HG03066 (cell line): ENCODE results near the gene CBX2.
"Not testable (repeated sequence)": the region's sequence is repeated elsewhere in the genome, so short reads cannot be mapped to it uniquely, and the experiment has no call there.

ENCODE experiments used
- ATAC-seq: cut with Tn5 transposase; IDR thresholded peaks from one replicate; pipeline ENCODE4 v1.9.1; 2021; ENCODE audit warnings: low read depth; ENCODE audit not compliant: unreplicated experiment

Gene CBX2

DNA sequence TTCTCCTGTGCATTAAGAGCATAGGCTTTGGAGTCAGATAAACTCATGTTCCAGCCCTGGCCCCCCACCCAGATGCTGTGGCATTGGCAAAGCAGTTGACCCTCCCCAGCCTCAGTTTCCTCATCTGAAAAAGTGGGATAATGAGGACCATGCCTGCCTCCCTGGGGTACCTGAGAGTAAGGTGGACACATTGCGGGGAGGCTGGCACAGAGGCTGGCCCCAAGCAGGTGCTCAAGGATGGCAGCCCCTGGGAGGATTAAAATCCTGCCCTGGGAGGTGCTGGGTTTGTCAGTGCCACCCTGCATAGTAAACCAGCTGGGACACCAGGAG, 35.4 kb upstream of the CBX2 start:
- ATAC-seq = no peak

DNA sequence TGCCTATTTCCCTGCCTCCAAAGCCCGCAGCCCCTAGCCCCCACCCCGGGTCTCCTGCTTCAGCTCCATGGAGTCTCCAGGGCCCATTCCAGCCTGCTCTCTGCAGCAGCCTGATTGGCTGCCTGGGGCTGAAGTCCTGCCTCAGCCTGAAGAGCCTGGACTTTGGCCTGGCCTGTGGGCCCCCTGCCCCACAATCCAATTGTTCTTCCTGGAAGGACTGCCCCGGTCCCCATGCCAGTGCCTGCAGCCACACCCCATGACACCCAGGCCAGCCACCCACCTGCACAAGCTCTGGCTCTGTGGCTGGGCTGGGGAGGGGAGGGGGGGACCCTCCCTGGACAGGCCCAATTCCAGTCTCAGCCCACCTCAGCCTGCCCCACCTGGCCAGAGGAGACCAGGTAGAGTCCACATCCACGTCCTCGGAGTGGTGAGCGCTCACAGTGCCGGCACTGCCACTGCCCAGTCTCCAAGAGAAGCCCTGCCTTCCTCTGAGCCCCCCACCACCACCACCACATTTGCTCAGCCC, 34.9 kb upstream of the CBX2 start:
- no peak for ATAC-seq

DNA sequence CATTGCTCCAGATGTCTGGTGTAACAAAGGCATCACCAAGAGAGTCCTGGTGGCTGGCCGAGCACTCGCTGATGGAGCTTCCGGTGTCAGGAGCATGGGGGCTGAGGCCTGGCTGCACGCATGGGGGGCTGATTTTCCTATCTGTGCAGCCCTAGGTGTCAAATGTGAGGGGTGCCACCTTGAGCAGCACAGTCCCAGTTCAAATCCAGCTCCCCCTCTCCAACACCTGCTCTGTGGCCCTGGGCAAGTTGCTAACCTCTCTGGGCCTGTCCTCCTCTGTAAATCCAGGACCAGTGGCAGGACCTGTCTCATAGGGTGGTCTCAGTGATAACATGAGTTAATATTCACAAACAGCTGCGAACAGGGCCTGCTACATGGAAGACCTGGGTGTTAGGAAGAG, 34.3 kb upstream of the CBX2 start:
- ATAC-seq = no peak

DNA sequence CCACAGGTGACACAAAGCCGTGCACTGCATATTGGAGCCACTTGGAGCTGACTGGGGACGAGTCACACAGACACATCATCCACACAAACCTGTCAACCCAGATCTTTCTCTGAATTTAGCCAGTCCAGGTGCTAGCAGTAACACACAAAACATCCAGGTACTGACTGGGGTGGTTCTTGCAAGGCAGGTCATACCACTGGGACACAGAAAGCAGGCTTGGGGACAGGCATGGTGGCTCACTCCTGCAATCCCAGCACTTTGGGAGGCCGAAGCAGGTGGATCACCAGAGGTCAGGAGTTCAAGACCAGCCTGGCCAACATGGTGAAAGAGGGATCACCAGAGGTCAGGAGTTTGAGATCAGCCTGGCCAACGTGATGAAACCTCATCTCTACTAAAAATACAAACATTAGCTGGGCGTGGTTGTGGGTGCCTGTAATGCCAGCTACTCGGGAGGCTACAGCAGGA, 32.3 kb upstream of the CBX2 start:
- ATAC-seq = no peak

DNA sequence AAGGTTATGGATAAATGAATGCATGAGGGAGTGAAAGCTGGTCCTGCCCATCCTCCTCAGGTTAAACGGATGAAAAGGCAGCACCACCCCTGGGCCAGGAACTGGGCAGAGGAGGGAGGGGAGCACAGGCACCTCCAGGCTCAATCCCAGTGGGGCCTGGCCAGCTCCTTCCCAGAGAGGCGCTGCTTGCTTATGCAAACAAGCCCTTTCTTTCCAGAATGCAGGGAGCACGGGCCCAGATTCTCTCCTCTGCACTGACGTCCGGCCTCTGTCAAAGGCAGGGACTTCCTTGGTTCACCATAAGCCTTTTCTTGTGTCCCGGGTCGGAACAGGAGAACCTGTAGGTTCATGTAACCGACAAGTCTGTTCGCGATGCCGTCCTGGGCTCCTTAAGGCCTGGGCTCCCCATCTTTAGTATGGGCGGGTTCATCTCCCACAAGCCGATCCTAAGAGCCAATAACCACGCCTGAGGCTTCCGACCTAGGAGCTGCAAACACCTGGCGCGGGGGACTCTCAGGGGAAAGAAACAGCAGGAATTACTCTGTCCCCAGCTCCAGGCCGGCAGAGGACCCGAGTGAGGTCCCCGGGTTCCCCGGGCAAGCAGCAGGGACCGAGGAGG, 30.9 kb upstream of the CBX2 start:
- no peak for ATAC-seq

DNA sequence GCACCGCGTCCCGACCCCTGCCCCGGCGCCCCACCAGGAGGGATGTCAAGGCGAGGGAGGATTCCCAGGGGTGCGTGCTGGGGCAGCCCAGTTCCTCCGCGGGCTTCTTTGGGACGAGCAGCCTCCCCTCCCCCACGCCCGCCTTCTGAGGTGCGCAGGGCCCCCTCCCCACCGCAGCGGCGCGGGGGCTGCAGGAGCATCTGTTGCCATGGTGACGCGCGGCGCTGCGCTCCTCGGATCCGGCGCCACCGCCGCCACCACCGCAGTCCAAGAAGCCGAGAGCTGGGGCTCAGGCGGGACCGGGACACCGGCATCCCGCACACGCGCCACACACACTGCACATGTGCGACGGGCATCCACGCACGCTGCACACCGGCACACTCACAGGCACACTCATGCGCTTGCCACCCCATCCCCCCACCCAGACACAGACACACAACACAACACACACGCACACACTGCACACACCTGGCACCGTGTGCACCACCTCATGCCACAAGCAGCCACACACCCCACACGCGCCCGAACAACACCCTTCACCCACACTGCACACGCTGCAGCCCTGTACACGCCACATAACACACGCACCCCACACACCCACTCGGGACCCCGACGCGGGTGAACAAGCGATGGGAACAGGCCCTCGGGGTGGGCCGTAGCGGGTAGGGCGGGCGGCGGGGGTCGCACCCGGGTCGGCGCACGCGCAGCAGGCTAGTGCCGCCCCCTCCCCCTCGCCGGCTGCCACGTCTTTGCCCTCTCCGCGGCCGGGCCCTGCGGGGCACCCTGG, 30.2 kb upstream of the CBX2 start:
- no peak for ATAC-seq

DNA sequence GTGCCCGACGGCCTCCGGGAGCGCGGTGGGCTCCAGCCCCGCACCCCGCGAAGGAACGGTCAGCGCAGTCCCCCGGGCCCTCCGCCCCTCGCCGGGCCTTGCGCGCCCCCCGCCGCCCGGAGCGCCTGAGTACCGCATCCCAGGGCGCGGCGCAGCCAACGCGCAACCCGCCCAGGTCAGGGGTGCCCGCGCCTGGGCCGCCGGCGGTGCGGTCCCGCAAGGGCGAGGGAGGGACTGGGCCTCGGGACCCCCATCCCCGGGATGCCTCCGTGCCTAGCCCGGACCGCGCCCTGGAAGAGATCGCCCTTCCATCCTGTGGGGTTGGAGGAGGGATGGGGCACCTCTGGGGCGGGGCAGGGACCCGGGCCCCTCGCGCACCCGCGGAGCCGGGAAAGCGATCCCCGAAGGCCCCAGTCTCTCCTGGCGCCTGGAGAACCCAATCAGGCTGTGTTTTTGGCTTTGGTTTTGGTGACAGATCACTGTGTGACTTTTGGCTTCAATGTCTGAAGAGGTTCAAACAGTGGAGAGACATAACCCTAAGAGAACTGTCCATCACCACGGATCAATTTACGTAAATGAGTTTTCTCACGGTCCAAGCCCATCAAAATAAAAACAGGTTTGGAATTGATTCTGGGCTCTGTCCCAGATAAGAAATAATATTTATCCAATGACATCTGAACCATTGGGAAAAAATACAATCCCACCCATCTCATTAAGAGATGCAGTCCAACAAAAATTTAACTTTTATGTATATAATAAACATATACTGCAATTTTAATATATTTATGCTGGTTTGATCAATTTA, 29.5 kb upstream of the CBX2 start:
- no peak for ATAC-seq

DNA sequence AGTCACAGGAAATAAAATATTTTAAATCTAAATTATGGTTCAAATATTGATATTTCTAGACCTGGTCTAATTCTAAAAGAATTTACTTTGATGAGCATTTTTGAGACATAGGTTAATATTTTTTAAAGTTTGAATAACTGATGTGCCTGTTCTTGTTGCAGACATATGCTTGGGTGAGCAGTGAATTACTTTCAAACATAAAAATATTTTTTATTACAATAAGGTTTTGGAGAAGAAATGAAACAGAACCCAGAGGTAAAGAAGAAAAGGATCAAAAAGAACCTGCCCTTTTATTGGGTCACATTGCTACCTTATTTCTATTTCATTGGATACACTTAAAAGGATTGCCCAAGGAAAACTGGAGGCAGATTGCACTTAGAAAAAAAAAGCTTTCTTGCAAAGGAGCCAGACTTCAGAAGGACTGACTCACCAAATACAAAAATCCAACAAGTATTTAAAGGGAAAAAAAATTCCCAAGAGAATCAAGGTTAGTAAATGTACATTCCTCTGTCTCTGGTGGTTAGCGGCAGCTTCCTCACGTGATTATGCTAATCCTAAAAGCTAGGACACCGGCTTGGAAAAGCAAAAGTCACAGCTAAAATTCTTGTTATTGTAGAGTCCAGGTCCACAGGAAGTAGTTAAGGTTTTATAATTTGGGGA, 28.7 kb upstream of the CBX2 start:
- no peak for ATAC-seq

DNA sequence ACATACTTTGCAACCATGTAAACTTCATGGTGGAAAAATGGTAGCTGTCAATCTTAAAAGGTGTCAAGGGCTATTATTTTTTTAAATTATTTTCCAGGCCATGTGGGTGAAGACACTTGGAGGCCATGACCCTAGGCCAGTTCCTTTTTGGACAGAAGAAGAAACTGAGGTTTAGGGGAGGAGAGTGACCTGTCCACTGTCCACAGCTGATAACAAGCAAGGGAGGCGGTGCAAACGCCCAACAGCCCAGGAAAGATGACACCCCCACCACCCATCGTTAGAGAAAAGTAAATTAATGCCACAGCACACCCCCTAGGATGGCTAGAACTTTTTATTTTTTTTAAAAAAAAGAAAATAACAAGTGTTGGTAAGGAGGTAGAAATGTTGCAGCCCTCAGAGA, 28.0 kb upstream of the CBX2 start:
- ATAC-seq = no peak

DNA sequence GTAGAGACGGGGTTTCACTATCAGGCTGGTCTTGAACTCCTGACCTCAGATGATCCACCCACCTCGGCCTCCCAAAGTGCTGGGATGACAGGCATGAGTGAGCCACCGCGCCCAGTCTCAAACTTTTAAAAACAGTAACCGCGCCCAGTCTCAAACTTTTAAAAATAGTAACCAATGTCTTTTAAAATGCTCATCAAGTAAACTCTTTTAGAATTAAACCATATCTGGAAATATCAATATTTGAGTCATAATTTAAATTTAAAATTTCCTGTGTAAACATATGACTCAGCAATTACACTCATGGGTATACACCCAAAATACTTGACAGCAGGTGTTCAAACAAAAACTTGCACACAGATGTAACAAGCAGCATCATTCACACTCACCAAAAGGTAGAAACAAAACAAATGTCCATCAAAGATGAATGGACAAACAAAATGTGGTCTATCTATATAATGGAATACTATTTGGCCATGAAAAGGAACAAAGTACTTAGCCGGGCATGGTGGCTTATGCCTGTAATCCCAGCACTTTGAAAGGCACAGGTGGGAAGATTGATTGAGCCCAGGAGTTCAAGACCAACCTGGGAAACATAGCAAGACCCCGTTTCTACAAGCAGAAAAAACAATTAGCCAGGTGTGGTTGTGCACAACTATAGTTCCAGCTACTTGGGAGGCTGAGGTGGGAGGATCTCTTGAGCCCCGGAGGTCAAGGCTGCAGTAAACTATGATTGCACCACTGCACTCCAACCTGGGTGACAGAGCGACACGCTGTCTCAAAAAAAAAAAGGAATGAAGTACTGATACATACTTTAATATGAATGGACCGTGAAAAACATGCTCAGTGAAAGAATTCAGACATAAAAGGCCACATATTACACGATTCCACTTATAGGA, 27.1 kb upstream of the CBX2 start:
- ATAC-seq = no peak

DNA sequence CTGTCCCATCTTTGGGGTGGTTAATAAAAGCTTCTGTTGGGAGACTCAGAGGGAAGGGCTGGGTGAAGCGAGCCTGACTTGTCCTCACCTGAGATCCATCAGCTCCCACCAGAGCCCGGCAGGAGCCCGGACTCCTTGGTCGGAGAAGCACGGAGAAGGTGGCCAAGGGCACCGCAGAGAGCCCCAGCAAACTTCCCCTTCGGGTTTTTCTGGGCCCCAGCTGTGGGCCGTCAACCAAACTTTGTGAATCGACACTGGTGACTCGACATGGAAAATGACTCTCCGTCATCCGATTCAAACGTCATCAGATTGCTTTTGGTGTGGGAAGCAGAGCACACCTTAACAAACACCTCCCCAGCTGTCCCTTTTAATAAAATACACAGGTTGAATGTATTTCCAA, 25.8 kb upstream of the CBX2 start:
- no peak for ATAC-seq

DNA sequence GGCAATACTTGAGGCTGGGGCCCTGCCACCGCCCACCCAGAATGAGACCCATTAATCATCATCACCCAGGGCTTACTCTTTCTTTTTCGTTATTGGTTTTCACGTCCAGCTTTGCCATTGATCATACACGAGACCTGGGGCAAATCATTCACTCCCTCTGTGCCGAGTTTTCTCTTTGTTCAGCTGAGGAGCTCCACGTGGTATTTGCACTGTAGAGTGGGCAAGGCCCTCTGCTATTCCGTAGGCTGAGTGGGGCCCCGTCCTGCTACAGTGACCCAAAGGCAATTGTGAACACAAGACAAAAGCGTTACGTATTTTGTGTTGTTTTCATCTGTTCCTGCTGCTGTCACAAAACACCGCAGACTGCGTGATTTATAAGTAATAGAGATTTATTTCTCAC, 23.6 kb upstream of the CBX2 start:
- ATAC-seq = no peak

DNA sequence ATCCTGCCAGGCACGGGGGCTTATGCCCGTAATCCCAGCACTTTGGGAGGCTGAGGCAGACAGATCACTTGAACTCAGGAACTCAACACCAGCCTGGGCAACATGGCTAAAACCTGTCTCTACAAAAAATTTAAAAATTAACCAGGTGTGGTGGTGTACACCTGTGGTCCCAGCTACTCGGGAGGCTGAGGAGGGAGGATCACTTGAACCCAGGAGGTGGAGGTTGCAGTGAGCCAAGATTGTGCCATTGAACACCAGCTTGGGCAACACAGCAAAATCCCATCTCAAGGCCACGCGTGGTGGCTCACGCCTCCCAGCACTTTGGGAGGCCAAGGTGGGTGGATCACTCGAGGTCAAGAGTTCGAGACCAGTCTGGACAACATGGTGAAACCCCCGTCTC, 23.0 kb upstream of the CBX2 start:
- ATAC-seq = not testable (repeated sequence)

DNA sequence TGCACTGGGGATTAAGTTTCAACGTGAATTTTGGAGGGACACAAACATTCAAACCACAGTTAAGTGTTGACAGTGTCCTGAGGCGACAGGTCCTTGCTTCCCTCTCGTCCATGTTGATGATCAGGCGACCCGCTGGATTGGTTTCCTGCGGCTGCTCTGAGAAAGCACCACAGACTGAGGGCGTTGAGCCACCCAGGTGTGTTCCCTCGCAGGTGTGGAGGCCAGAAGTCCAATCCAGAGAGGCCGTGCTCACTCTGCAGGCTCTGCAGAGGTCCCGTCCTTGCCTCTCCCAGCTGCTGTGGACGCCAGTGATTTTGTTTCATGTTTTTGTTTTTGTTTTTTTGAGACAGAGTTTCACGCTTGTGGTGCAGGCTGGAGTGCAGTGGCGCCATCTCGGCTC, 22.4 kb upstream of the CBX2 start:
- ATAC-seq = no peak

DNA sequence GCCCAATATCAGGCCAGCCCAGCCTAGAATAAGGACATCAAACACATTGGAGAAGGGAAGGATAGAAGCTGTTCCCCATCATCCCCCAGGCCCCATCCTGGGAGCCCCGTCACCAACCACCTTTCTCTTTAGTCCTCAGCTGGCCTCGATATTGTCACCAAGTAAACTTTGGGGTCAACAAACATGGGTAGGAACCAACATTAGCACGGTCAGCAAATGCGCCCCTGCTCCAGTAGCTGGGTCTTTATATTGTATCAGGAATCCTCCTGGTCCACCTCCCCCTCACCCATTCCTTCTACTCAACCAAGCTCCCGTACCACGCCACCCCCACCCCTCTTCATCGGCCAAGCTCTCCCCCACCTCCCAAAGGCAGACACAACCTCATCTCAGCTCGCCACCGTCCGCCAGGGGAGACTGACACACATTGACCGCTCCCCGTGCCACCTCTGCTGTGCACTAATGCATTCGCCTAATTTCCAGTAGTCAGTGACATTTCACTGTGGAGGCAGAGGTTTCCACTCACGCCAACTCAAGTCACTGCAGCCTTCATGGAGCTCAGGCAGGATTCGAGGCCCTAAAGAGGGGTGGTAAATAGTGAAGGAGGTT, 20.7 kb upstream of the CBX2 start:
- no peak for ATAC-seq

DNA sequence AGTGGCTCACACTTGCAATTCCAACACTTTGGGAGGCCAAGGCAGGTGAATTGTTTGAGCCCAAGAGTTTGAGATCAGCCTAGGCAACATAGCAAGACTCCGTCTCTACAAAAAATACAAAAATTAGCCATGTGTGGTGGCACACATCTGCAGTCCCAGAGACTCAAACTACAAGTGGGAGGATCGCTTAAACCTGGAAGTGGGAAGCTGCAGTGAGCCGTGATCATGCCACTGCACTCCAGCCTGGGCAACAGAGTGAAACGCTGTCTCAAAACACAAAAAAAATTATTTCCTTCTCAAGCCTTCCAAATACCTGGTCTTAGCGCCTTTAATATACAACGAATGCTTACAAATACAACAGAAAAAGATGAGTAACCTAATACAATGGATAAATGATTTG, 19.7 kb upstream of the CBX2 start:
- ATAC-seq = no peak

DNA sequence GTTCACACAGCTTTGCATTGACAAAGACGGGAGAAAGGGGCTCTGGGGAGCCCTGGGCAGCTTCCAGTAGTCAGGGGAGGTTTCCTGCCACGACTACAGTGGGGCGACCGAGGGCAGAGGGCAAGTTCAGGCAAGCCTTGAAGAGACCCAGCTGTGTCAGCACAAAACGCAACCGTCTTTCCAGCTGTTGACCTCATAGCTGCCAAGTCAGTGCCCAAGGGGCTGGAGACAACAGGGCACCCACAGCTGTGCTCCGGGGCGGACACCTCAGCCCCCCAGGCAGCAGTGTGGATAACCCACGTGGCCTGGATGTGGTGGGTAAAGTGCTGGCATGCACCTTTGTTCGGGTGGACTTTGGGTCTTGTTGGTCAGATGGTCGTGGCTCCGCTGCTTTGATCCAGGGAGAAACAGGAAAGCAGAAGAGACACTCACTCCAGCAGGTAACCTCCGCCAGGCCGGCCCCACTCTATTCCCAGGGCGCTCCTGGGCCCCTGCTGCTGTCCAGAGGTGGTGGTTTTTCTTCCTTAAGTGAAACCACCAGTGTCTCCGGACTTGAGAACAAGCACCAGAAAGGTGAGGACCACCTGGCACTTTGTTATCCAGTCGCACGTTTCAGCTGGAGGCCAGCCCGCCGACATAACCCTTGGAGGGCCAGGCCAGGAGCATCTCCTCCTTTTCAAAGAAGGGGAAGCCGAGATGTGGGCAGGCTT, 17.6 kb upstream of the CBX2 start:
- ATAC-seq = no peak

DNA sequence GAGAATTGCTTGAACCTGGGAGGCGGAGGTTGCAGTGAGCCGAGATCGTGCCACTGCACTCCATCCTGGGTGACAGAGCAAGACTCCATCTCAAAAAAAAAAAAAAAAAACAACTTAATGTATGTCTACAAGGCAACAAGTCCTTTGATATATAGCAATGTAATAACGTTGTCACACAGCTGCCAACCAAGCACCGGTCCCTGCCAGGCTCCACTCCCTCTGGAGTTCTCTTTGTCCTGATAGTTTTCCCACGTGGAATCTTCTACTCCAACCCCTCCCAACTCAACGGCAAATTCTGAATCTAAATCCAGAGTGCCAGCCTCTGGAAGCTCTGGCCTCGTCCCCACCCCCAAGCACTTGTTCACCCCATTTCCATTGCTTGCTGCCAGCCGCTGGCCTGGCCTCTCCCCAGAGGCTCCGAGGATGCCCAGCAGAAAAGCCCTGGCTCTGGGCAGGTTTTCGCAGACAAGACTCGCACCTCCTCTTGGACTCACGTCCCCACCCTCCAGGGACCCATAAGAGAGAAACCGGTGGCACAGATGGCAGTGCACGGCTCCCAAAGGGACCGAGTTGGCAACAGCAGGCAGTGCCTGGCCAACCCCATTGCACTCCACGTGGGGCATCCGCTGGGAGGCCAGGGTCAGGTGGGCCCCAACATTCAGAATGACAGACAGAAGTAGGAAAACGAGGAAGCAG, 15.9 kb upstream of the CBX2 start:
- ATAC-seq = no peak
